DMS153 (cell line): Measurements from ENCODE around the gene TAS2R41.
"Not testable (repeated sequence)": the region's sequence is repeated elsewhere in the genome, so short reads cannot be mapped to it uniquely, and the experiment has no call there.

Experiments used
- DNase-seq: peaks from one replicate; lab custom pipeline; 2025; lab: John Stamatoyannopoulos, UW

Gene TAS2R41

GRCh38 chr7:143519411-143520131 is 41.9 kb downstream of the TAS2R41 start:
- DNase-seq, result no peak

GRCh38 chr7:143522309-143522916 is 44.7 kb downstream of the TAS2R41 start:
- not testable (repeated sequence) for DNase-seq
